H9 (cell line): ENCODE measurements around the gene ANKH. TPM values are rescaled to one million over a fixed set of nuclear protein-coding genes. Genes with fewer than 3 reads are reported as not detected.

Experiments
- DNase-seq: peaks from one replicate; pipeline ENCODE4 v3.0.0-alpha.2; 2017
- H2AFZ ChIP-seq: one replicate; pipeline ENCODE4 v1.6.1; 2013; ENCODE audit warnings: mild to moderate bottlenecking, low read length, control low read depth, moderate library complexity
- H2AK5ac ChIP-seq: 2 replicates; pipeline ENCODE4 v1.6.1; 2013; ENCODE audit warnings: low read length, control low read depth, mixed read lengths; ENCODE audit not compliant: insufficient read length
- H2BK120ac ChIP-seq: one replicate; pipeline ENCODE4 v1.6.1; 2013; ENCODE audit warnings: low read depth, mild to moderate bottlenecking, low read length, control low read depth, inconsistent platforms; ENCODE audit not compliant: poor library complexity, severe bottlenecking
- H2BK12ac ChIP-seq: 2 replicates; pipeline ENCODE4 v1.6.1; 2013; ENCODE audit warnings: low read length, control low read depth, mixed read lengths, low read depth; ENCODE audit not compliant: insufficient read length
- H2BK15ac ChIP-seq: 2 replicates; pipeline ENCODE4 v1.6.1; 2013; ENCODE audit warnings: low read depth, low read length, control low read depth
- H2BK20ac ChIP-seq: one replicate; pipeline ENCODE4 v1.6.1; 2013; ENCODE audit warnings: low read depth, mild to moderate bottlenecking, low read length, control low read depth, inconsistent platforms; ENCODE audit not compliant: poor library complexity, severe bottlenecking
- H2BK5ac ChIP-seq: 2 replicates; pipeline ENCODE4 v1.6.1; 2013; ENCODE audit warnings: low read length, control low read depth, mixed read lengths; ENCODE audit not compliant: insufficient read length
- H3K14ac ChIP-seq: 2 replicates; pipeline ENCODE4 v1.6.1; 2013; ENCODE audit warnings: low read length, control low read depth; ENCODE audit not compliant: insufficient read depth
- H3K18ac ChIP-seq: 2 replicates; pipeline ENCODE4 v1.6.1; 2013; ENCODE audit warnings: low read depth, mild to moderate bottlenecking, mixed read lengths, low read length, control low read depth; ENCODE audit not compliant: insufficient read length
- H3K23ac ChIP-seq: 2 replicates; pipeline ENCODE4 v1.6.1; 2013; ENCODE audit warnings: low read length, control low read depth, mixed read lengths, low read depth; ENCODE audit not compliant: insufficient read length
- H3K23me2 ChIP-seq: 2 replicates; pipeline ENCODE4 v1.6.1; 2013; ENCODE audit warnings: low read depth, mild to moderate bottlenecking, mixed read lengths, low read length, control low read depth; ENCODE audit not compliant: insufficient read length, poor library complexity, severe bottlenecking
- H3K27ac ChIP-seq: 2 replicates; pipeline ENCODE4 v1.5.1; 2013; ENCODE audit warnings: low read length, control low read depth, mixed read lengths, low read depth; ENCODE audit not compliant: insufficient read length
- H3K27me3 ChIP-seq: 2 replicates; pipeline ENCODE4 v1.6.1; 2013; ENCODE audit warnings: low read length, control low read depth, inconsistent platforms; ENCODE audit not compliant: insufficient read depth
- H3K4ac ChIP-seq: 2 replicates; pipeline ENCODE4 v1.6.1; 2013; ENCODE audit warnings: low read depth, mild to moderate bottlenecking, control low read depth, inconsistent platforms, low read length, moderate library complexity
- H3K4me1 ChIP-seq: 2 replicates; pipeline ENCODE4 v1.6.1; 2013; ENCODE audit warnings: low read length, control low read depth, inconsistent platforms; ENCODE audit not compliant: insufficient read depth
- H3K4me2 ChIP-seq: 2 replicates; pipeline ENCODE4 v1.6.1; 2013; ENCODE audit warnings: low read length, control low read depth, mixed read lengths; ENCODE audit not compliant: insufficient read length, insufficient read depth
- H3K56ac ChIP-seq: 2 replicates; pipeline ENCODE4 v1.6.1; 2013; ENCODE audit warnings: low read depth, mild to moderate bottlenecking, mixed read lengths, low read length, control low read depth; ENCODE audit not compliant: insufficient read length
- H3K79me1 ChIP-seq: 2 replicates; pipeline ENCODE4 v1.6.1; 2013; ENCODE audit warnings: low read depth, mild to moderate bottlenecking, moderate library complexity, low read length, control low read depth, inconsistent platforms; ENCODE audit not compliant: insufficient read depth, poor library complexity, severe bottlenecking
- H3K79me2 ChIP-seq: 2 replicates; pipeline ENCODE4 v1.6.1; 2013; ENCODE audit warnings: low read length, control low read depth, inconsistent platforms; ENCODE audit not compliant: insufficient read depth
- H3K9ac ChIP-seq: 2 replicates; pipeline ENCODE4 v1.6.1; 2013; ENCODE audit warnings: low read length, control low read depth, mixed read lengths; ENCODE audit not compliant: insufficient read length; ENCODE audit errors: extremely low read depth
- H3K9me3 ChIP-seq: one replicate; pipeline ENCODE4 v1.6.1; 2013; ENCODE audit warnings: low read depth, low read length, inconsistent platforms; ENCODE audit not compliant: control insufficient read depth
- H3T11ph ChIP-seq: one replicate; pipeline ENCODE4 v1.6.1; 2013; ENCODE audit warnings: mild to moderate bottlenecking, low read length, control low read depth, inconsistent platforms
- H4K20me1 ChIP-seq: one replicate; pipeline ENCODE4 v1.6.1; 2013; ENCODE audit not compliant: control insufficient read depth, insufficient read length, insufficient read depth
- H4K5ac ChIP-seq: 2 replicates; pipeline ENCODE4 v1.6.1; 2013; ENCODE audit warnings: low read depth, mild to moderate bottlenecking, mixed read lengths, low read length, control low read depth; ENCODE audit not compliant: insufficient read length
- H4K8ac ChIP-seq: replicated peaks from 2 replicates; pipeline ENCODE4 v1.6.1; 2013; ENCODE audit warnings: low read length, control low read depth, mixed read lengths, low read depth; ENCODE audit not compliant: insufficient read length
- H4K91ac ChIP-seq: 2 replicates; pipeline ENCODE4 v1.6.1; 2013; ENCODE audit warnings: low read depth, mild to moderate bottlenecking, moderate library complexity, mixed read lengths, low read length, control low read depth; ENCODE audit not compliant: insufficient read length
- H3K27ac Mint-ChIP-seq, 3 experiments: 2 replicates in 2 of 3; 3 replicates in 1 of 3; pipeline ENCODE4 v1.8.0; 2020 to 2021; ENCODE audit warnings: mixed read lengths in 3 of 3, mild to moderate bottlenecking in 1 of 3, moderate library complexity in 1 of 3
- H3K27me3 Mint-ChIP-seq: 2 replicates; pipeline ENCODE4 v1.8.0; 2021; ENCODE audit warnings: low read depth, mild to moderate bottlenecking, moderate library complexity, mixed read lengths
- H3K36me3 Mint-ChIP-seq, 3 experiments: 2 replicates in 2 of 3; 3 replicates in 1 of 3; pipeline ENCODE4 v1.8.0; 2020 to 2021; ENCODE audit warnings: low read depth in 3 of 3, mixed read lengths in 3 of 3; ENCODE audit not compliant: insufficient read depth in 1 of 3
- H3K4me1 Mint-ChIP-seq, 2 experiments: 2 replicates each; pipeline ENCODE4 v1.8.0; 2020; ENCODE audit warnings: mixed read lengths in 2 of 2
- H3K4me3 Mint-ChIP-seq, 2 experiments: 2 replicates in 1 of 2; 3 replicates in 1 of 2; pipeline ENCODE4 v1.8.0; 2020 to 2021; ENCODE audit warnings: mild to moderate bottlenecking in 2 of 2, mixed read lengths in 2 of 2, moderate library complexity in 1 of 2
- H3K9me3 Mint-ChIP-seq, 2 experiments: 2 replicates in 1 of 2; 3 replicates in 1 of 2; pipeline ENCODE4 v1.8.0; 2020; ENCODE audit warnings: mild to moderate bottlenecking in 2 of 2, mixed read lengths in 2 of 2, moderate library complexity in 1 of 2
- CTCF ChIP-seq: fragments of 200-600 bp; sonication (generic); conservative IDR thresholded peaks from 3 replicates; pipeline ENCODE4 v1.8.0; 2021; ENCODE audit warnings: antibody characterized with exemption, mild to moderate bottlenecking
- WGBS: extraction: QIAGEN DNeasy Blood & Tissue Kit; methylation state at CpG from one replicate; pipeline ENCODE4 v1.1.7; 2013; ENCODE audit warnings: missing lambda C conversion rate, low lambda C conversion rate, mixed read lengths; ENCODE audit not compliant: insufficient read length; ENCODE audit errors: extremely low coverage; 5-methylcytosine and 5-hydroxymethylcytosine counted together
- total RNA-seq: library from RNA; stranded (reverse); gene quantifications from 2 replicates; pipeline ENCODE4 v1.2.1, GENCODE V29; 2021

Gene ANKH
- total RNA-seq, 1 experiment from 2014 or later = 9.6 TPM

- no peak overlapping the region for H3K4ac ChIP-seq
- no CpG with 5 or more reads among the region's 8 CpGs for WGBS
- no peak overlapping the region for H3K56ac ChIP-seq
- no peaks in the 10 kb centered on the region for H3K27me3 ChIP-seq
- H2AK5ac ChIP-seq = no peak overlapping the region
- H4K20me1 ChIP-seq = no peaks in the 10 kb centered on the region
- H3K79me1 ChIP-seq = no peaks in the 10 kb centered on the region
- no peak overlapping the region for H2AFZ ChIP-seq
- Mint-ChIP-seq H3K27ac (no peak overlapping the region), H3K36me3 (peaks cover 0 to 15% (median 7%) of the 10 kb centered on the region in 3 experiments; a peak in 5 of 7 replicates), H3K4me3 (no peak overlapping the region), H3K9me3 (peaks cover 7 to 15% of the 10 kb centered on the region in 2 experiments), H3K27me3 (peaks cover 2% of the 10 kb centered on the region; the same call in 1 of the 2 replicates), H3K4me1 (peaks cover 16 to 25% of the 10 kb centered on the region in 2 experiments)
- H3K14ac ChIP-seq = no peak overlapping the region
- no peaks in the 10 kb centered on the region for H3K23me2 ChIP-seq
- H4K5ac ChIP-seq = no peak overlapping the region
- no peaks in the 10 kb centered on the region for H3K79me2 ChIP-seq
- H3K4me1 ChIP-seq = peaks cover 8% of the 10 kb centered on the region; the same call in 1 of the 2 replicates
- H3T11ph ChIP-seq = no peak overlapping the region
- no peak overlapping the region for H2BK12ac ChIP-seq
- H4K91ac ChIP-seq = no peak overlapping the region
- H2BK20ac ChIP-seq = no peak overlapping the region
- H3K9ac ChIP-seq = no peak overlapping the region
- no peak overlapping the region for H2BK15ac ChIP-seq
- H3K23ac ChIP-seq = no peak overlapping the region
- no peak overlapping the region for H2BK120ac ChIP-seq
- H4K8ac ChIP-seq = no peak overlapping the region
- DNase-seq = no peak
- TF ChIP-seq CTCF = no peak
- H3K27ac ChIP-seq = no peak overlapping the region
- H2BK5ac ChIP-seq = no peak overlapping the region
- no peak overlapping the region for H3K4me2 ChIP-seq
- H3K18ac ChIP-seq = no peak overlapping the region
- H3K9me3 ChIP-seq = no peaks in the 10 kb centered on the region
Measured at GRCh38 chr5:14722923-14723322, 148.7 kb downstream of the ANKH start.
